ENCODE results near the gene ZNF653. TPM values are rescaled to one million over a fixed set of nuclear protein-coding genes. Genes with fewer than 3 reads are reported as not detected.

Gene ZNF653
- total RNA-seq, 3 donors from 2014 or later (not counting 1 experiment from before 2014, with no cell fraction given): 9.9 to 15.4 (median 10.8) TPM

DNA sequence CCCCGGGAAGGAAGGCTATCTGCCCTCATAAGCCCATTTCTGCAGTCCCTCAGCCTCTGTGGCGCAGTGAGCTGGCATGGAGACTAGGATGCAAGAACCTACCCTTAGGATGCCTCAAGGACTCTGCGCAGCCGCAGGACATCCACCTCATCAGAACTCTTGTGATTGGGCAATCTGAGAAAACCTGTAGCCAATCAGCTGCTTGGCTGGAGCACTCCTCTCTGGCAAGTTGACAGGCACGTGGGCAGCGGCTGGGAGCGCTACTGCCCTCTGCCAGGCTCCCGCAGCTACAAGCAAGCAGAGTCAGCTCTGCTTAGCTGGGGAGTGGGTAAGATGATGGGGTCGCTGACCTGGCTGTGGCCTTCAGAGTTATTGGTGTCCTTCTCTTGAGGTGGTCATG lies 24.8 kb upstream of the ZNF653 start:
- H3K4me1 ChIP-seq (ENCODE audit: control insufficient read depth, insufficient read depth, low read length): peaks cover 18% of the 10 kb centered on the region
- H3K36me3 ChIP-seq (ENCODE audit: control insufficient read depth, insufficient read depth, low read length): no peaks in the 10 kb centered on the region
- Mint-ChIP-seq H3K4me1 (peaks cover 17 to 32% of the 10 kb centered on the region in 2 donors), H3K27me3 (ENCODE audit: low read depth in 2 of 2) (no peaks in the 10 kb centered on the region), H3K27ac (no peak overlapping the region), H3K36me3 (no peaks in the 10 kb centered on the region), H3K9me3 (no peaks in the 10 kb centered on the region), H3K4me3 (no peak overlapping the region)
- no peaks in the 10 kb centered on the region for H3K27me3 ChIP-seq (ENCODE audit: control insufficient read depth, insufficient read depth, low read length)
- H3K27ac ChIP-seq (ENCODE audit: low read length): no peak overlapping the region
- TF ChIP-seq, protein P1, sequence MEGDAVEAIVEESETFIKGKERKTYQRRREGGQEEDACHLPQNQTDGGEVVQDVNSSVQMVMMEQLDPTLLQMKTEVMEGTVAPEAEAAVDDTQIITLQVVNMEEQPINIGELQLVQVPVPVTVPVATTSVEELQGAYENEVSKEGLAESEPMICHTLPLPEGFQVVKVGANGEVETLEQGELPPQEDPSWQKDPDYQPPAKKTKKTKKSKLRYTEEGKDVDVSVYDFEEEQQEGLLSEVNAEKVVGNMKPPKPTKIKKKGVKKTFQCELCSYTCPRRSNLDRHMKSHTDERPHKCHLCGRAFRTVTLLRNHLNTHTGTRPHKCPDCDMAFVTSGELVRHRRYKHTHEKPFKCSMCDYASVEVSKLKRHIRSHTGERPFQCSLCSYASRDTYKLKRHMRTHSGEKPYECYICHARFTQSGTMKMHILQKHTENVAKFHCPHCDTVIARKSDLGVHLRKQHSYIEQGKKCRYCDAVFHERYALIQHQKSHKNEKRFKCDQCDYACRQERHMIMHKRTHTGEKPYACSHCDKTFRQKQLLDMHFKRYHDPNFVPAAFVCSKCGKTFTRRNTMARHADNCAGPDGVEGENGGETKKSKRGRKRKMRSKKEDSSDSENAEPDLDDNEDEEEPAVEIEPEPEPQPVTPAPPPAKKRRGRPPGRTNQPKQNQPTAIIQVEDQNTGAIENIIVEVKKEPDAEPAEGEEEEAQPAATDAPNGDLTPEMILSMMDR (IDR thresholded peaks at IDR 0.05): no peak
- peak in 1 of 2 donors; percentile 51 for DNase-seq
- intact Hi-C loops (cut with micrococcal nuclease): no loop called here
- H3K9me3 ChIP-seq (ENCODE audit: control insufficient read depth, insufficient read depth, low read length): no peaks in the 10 kb centered on the region
- ATAC-seq: no peak
- no peak overlapping the region for H3K4me3 ChIP-seq (ENCODE audit: low read length)
- 24% methylated on average over 9 of the region's 9 CpGs for WGBS (ENCODE audit: insufficient coverage)

DNA sequence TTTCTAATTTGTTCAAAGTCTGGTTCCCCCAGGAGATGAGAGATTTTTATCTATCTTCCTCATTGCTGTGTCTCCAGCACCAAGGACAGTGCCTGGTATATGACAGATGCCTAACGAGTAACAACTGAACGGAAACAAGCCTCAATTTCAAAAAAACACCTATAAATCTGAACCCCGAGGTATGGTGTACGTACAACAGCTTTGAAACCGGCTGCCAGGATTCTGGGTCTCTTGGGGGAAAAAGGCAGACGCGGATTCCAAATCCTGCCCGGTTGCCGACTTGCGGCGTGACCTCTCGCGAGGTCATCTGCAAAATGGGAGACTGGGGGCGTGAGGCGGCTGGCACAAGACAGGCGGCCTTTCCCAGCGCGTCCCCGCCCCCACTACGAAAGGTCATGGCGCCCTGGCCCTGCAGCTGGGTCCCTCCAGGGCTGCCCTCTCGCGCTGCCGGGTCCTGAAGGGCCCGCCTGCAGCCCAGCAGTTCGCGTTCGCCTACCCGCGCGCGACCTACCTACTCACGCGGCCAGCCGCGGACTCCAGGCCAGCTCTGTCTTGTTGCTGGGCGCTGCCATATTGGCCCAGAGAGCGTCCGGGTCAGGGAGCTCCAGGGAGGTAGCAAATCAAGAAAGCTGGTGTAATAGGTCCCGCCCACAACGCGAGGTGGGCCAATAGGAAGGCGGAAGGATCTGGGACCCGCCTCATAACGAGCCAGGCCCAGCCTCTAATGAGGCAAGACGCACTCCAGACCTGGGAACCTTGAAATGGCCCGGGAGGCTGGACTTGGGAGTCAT lies 23.1 kb upstream of the ZNF653 start, which contains the start of gene ECSIT:
Gene ECSIT (minus strand): TSS at position 584 of the 791 bp plus-strand sequence. CDS start 9,964 bp downstream, outside the sequence.
- DNase-seq (peak; percentile 89 to 96), ATAC-seq (peak; percentile 96 to 99 (median 97))
- H3K27ac Mint-ChIP-seq: peak within 1 kb of the TSS; percentile 94 to 95
- TF ChIP-seq, protein P1 (IDR thresholded peaks at IDR 0.05): no peak
- Histone ChIP-seq H3K27ac (ENCODE audit: low read length) (peak within 1 kb of the TSS; percentile 76), H3K4me3 (ENCODE audit: low read length) (peak within 1 kb of the TSS; percentile 46), H3K27me3 (ENCODE audit: control insufficient read depth, insufficient read depth, low read length) (no peaks in the 10 kb centered on the region), H3K4me1 (ENCODE audit: control insufficient read depth, insufficient read depth, low read length) (peaks cover 17% of the 10 kb centered on the region), H3K36me3 (ENCODE audit: control insufficient read depth, insufficient read depth, low read length) (no peaks in the 10 kb centered on the region), H3K9me3 (ENCODE audit: control insufficient read depth, insufficient read depth, low read length) (no peaks in the 10 kb centered on the region)
- no peaks in the 10 kb centered on the region for H3K36me3 Mint-ChIP-seq
- H3K4me3 Mint-ChIP-seq: peak within 1 kb of the TSS; percentile 96
- WGBS (ENCODE audit: insufficient coverage): under 1% methylated on average over 47 of the region's 47 CpGs
- no peaks in the 10 kb centered on the region for H3K9me3 Mint-ChIP-seq
- no peaks in the 10 kb centered on the region for H3K27me3 Mint-ChIP-seq (ENCODE audit: low read depth in 2 of 2)
- H3K4me1 Mint-ChIP-seq: peaks cover 14 to 22% of the 10 kb centered on the region in 2 donors
- intact Hi-C loops (cut with micrococcal nuclease): loop anchor here (1.0 kb wide), 2 partner anchors 8 to 23 kb away; partner anchors contain the start of gene ZNF653

DNA sequence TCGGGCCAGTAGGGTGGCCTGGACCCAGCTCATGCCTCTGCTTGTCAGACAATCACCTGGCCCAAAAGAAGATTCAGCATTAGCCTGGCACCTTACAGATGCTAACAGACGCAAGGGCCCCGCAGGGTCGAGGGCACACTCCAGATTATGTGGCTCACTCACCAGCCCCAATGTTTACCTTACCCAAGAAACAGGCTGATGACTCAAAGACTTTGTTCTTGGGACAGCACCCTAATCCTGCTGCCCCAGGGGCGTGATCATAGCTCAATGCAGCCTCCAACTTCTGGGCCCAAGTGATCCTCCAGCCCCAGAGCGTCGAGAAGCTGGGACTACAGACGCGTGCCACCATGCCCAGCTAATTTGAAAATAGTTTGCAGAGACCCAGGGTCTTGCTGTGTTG lies 13.5 kb upstream of the ZNF653 start:
- DNase-seq: no peak
- intact Hi-C loops (cut with micrococcal nuclease): no loop called here
- no peak overlapping the region for H3K4me3 Mint-ChIP-seq
- no peaks in the 10 kb centered on the region for H3K9me3 ChIP-seq (ENCODE audit: control insufficient read depth, insufficient read depth, low read length)
- peaks cover 9% of the 10 kb centered on the region for H3K36me3 ChIP-seq (ENCODE audit: control insufficient read depth, insufficient read depth, low read length)
- no peaks in the 10 kb centered on the region for H3K27me3 Mint-ChIP-seq (ENCODE audit: low read depth in 2 of 2)
- no peaks in the 10 kb centered on the region for H3K4me1 Mint-ChIP-seq
- WGBS (ENCODE audit: insufficient coverage): 97% methylated on average over 9 of the region's 9 CpGs
- H3K27ac Mint-ChIP-seq: no peak overlapping the region
- H3K4me3 ChIP-seq (ENCODE audit: low read length): no peak overlapping the region
- no peaks in the 10 kb centered on the region for H3K36me3 Mint-ChIP-seq
- no peaks in the 10 kb centered on the region for H3K4me1 ChIP-seq (ENCODE audit: control insufficient read depth, insufficient read depth, low read length)
- ATAC-seq: no peak
- H3K9me3 Mint-ChIP-seq: no peaks in the 10 kb centered on the region
- H3K27ac ChIP-seq (ENCODE audit: low read length): no peak overlapping the region
- H3K27me3 ChIP-seq (ENCODE audit: control insufficient read depth, insufficient read depth, low read length): no peaks in the 10 kb centered on the region
- TF ChIP-seq, protein P1 (IDR thresholded peaks at IDR 0.05): no peak
